GM12874 (cell line): ENCODE data around the gene ALG2.

ENCODE experiments used
- CTCF ChIP-seq: IDR thresholded peaks from 2 replicates; pipeline ENCODE4 v1.5.1; 2011; ENCODE audit warnings: low read depth, mild to moderate bottlenecking, control low read depth, low read length, moderate library complexity; ENCODE audit not compliant: insufficient read depth

Gene ALG2

GRCh38 chr9:99187311-99187710 is 34.4 kb downstream of the ALG2 start:
- no peak for TF ChIP-seq CTCF

- no peak for TF ChIP-seq CTCF
These were observed 35.8 kb downstream of the ALG2 start for GRCh38 chr9:99185934-99186333.

GRCh38 chr9:99185348-99185632 is 36.5 kb downstream of the ALG2 start:
- TF ChIP-seq CTCF, result no peak

GRCh38 chr9:99184475-99185347 is 37.0 kb downstream of the ALG2 start:
- TF ChIP-seq CTCF, result peak; percentile 89

GRCh38 chr9:99184110-99184474 is 37.6 kb downstream of the ALG2 start:
- TF ChIP-seq CTCF, result no peak

GRCh38 chr9:99183616-99184015 is 38.1 kb downstream of the ALG2 start:
- no peak for TF ChIP-seq CTCF

- no peak for TF ChIP-seq CTCF
These were observed 39.4 kb downstream of the ALG2 start for GRCh38 chr9:99182356-99182755.
